Activated naive CD8-positive, alpha-beta T cell treated with anti-CD3 and anti-CD28 coated beads for 36 hours (primary cell): ENCODE measurements around the gene PNLIP. TPM values are rescaled to one million over a fixed set of nuclear protein-coding genes. Genes with fewer than 3 reads are reported as not detected.

ENCODE experiments used
- DNase-seq: peaks from one replicate; pipeline ENCODE4 v3.0.0; 2021
- H3K27ac Mint-ChIP-seq: one replicate; pipeline ENCODE4 v1.8.0; 2022; ENCODE audit warnings: mild to moderate bottlenecking, moderate library complexity, mixed read lengths
- H3K27me3 Mint-ChIP-seq: one replicate; pipeline ENCODE4 v1.8.0; 2022; ENCODE audit warnings: mild to moderate bottlenecking, mixed read lengths
- H3K36me3 Mint-ChIP-seq: one replicate; pipeline ENCODE4 v1.8.0; 2021; ENCODE audit warnings: mild to moderate bottlenecking, mixed read lengths
- H3K4me1 Mint-ChIP-seq: one replicate; pipeline ENCODE4 v1.8.0; 2021; ENCODE audit warnings: mixed read lengths
- H3K4me3 Mint-ChIP-seq: one replicate; pipeline ENCODE4 v1.8.0; 2022; ENCODE audit warnings: mild to moderate bottlenecking, moderate library complexity, mixed read lengths
- H3K9me3 Mint-ChIP-seq: one replicate; pipeline ENCODE4 v1.8.0; 2022; ENCODE audit warnings: mixed read lengths
- total RNA-seq, 2 experiments: library from RNA; stranded (reverse); gene quantifications; one replicate each; pipeline ENCODE4 v1.2.3, GENCODE V29; 2021

The PNLIP gene
- total RNA-seq, 2 experiments from 2014 or later, result not detected

DNA sequence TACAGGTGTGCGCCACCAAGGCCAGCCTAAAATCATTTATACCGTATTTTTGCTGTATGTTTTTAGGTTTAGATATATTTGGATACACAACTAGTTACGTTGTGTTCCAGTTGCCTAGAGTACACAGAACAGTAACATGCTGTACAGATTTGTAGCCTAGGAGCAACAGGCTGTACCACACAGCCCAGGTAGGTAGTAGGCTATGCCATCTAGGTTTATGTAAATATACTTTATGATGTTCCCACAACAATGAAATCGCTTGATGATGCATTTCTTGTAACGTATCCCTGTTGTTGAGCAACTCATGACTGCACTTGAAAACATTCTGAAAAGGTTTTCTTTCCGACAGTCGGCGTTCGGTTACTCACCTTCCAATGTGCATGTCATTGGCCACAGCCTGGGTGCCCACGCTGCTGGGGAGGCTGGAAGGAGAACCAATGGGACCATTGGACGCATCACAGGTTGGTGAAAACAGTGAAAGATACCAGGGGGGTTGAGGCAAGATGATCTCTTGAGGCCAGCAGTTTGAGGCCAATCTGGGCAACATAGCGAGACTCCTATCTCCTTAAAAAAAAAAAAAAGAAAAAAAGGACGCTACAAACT is 7.7 kb downstream of the PNLIP start:
- no peaks in the 10 kb centered on the region for H3K9me3 Mint-ChIP-seq
- H3K27me3 Mint-ChIP-seq, result peaks cover 2% of the 10 kb centered on the region
- no peaks in the 10 kb centered on the region for H3K4me1 Mint-ChIP-seq
- H3K36me3 Mint-ChIP-seq, result no peaks in the 10 kb centered on the region
- H3K27ac Mint-ChIP-seq, result no peak overlapping the region
- H3K4me3 Mint-ChIP-seq, result no peak overlapping the region
- no peak for DNase-seq

DNA sequence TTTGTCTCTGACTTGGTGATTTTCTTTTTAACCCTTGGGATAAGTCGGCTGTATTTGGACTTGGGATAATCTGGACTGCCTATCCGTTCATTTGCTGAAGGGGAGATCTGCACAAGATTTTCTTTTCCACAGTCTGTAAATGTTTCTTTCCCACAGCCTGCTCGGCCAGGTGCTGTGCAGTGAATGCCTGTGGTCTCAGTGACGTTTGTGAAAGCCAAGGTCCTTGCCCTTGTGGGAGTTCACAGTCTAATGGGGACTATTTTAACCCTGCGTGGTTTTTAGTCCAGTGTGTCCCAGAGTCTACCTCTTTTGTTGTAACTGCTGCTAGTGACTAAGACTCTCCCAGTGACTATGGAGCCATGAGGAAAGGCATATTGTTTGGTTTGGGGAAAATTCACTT is 8.9 kb downstream of the PNLIP start:
- Mint-ChIP-seq H3K4me1 (no peaks in the 10 kb centered on the region), H3K36me3 (no peaks in the 10 kb centered on the region), H3K4me3 (no peak overlapping the region), H3K27me3 (peaks cover 9% of the 10 kb centered on the region), H3K27ac (no peak overlapping the region), H3K9me3 (no peaks in the 10 kb centered on the region)
- DNase-seq, result no peak

DNA sequence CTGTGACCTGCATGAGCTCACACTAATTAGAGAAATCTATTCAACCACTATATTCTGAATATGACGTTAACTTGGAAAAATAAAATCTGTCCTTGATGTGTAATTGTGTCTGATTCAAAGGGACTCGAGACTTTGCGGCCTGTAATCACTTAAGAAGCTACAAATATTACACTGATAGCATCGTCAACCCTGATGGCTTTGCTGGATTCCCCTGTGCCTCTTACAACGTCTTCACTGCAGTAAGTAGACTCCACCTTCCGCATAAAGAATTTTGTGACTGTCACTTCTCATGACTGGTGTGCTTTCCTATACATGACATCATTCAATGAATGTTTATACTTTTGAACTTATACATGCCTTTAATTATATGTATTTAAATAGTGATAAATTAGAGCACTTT is 10.1 kb downstream of the PNLIP start:
- Mint-ChIP-seq H3K27ac (no peak overlapping the region), H3K4me1 (no peaks in the 10 kb centered on the region), H3K4me3 (no peak overlapping the region), H3K27me3 (peaks cover 9% of the 10 kb centered on the region), H3K9me3 (no peaks in the 10 kb centered on the region), H3K36me3 (no peaks in the 10 kb centered on the region)
- no peak for DNase-seq

DNA sequence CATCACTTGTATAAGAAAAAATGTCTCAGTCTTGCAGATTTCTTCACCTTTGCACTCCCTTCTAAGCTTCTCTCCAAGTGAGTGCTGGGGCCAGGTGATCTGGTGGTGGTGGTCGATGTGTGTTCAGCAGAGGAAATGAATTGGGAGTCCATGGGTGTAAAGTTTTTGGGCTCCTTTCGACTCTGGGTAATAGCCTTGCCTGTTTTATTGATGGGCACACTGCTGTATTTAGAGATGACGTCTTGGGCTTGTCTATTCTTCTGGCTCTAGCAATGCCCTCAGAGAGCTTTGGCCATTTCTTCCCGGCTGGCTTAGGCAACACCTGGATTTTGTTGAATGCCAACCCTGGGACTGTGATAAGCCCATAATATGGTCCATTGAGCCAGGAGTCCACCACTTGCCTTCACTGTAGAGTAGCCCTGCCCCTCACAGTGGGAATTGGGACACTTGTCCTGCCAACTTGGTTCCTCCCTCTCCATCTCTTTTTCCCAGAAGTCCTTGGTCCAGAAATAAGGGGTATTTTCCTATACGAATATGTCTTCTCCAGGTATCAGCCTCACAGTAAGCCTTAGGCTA is 11.7 kb downstream of the PNLIP start:
- DNase-seq, result no peak
- Mint-ChIP-seq H3K9me3 (no peaks in the 10 kb centered on the region), H3K27me3 (peaks cover 9% of the 10 kb centered on the region)

DNA sequence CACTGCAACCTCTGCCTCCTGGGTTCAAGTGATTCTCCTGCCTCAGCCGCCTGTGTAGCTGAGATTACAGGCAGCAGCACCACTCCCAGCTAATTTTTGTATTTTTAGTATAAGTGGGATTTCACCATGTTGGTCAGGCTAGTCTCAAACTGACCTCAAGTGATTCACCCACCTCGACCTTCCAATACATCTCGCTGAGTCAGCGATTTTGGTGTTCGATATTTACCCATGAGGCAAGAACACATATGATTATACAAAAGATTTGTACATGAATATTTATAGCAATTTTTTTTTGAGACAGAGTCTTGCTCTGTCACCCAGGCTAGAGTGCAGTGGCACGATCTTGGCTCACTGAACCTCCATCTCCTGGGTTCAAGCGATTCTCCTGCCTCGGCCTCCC is 19.8 kb downstream of the PNLIP start:
- Mint-ChIP-seq H3K4me3 (no peak overlapping the region), H3K27me3 (peaks cover 4% of the 10 kb centered on the region), H3K36me3 (no peaks in the 10 kb centered on the region), H3K4me1 (no peaks in the 10 kb centered on the region), H3K9me3 (no peaks in the 10 kb centered on the region), H3K27ac (no peak overlapping the region)
- no peak for DNase-seq

More for the DNA sequence above, 11.7 kb downstream of the PNLIP start:
- Mint-ChIP-seq H3K36me3 (no peaks in the 10 kb centered on the region), H3K27ac (no peak overlapping the region), H3K4me3 (no peak overlapping the region), H3K4me1 (no peaks in the 10 kb centered on the region)

DNA sequence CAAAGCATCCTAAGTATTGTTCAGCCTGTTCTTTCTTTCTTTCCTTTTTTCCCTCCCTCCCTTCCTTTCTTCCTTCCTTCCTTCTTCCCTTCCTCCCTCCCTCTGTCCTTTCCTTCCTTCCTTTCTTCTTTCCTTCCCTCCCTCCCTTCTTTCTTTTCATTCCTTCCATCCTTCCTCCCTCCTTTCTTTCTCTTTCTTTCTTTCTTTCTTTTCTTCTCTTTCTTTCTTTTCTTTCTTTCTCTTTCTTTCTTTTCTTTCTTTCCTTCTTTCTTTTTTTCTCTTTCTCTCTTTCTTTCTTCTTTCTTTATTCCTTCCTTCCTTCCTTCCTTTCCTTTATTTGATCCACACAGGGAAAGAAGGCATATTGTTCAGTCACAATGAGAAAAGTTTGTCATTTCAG is 21.2 kb downstream of the PNLIP start:
- H3K36me3 Mint-ChIP-seq, result no peaks in the 10 kb centered on the region
- H3K4me1 Mint-ChIP-seq, result no peaks in the 10 kb centered on the region
- peaks cover 6% of the 10 kb centered on the region for H3K27me3 Mint-ChIP-seq
- H3K4me3 Mint-ChIP-seq, result no peak overlapping the region
- H3K9me3 Mint-ChIP-seq, result no peaks in the 10 kb centered on the region
- no peak overlapping the region for H3K27ac Mint-ChIP-seq
- DNase-seq, result no peak

DNA sequence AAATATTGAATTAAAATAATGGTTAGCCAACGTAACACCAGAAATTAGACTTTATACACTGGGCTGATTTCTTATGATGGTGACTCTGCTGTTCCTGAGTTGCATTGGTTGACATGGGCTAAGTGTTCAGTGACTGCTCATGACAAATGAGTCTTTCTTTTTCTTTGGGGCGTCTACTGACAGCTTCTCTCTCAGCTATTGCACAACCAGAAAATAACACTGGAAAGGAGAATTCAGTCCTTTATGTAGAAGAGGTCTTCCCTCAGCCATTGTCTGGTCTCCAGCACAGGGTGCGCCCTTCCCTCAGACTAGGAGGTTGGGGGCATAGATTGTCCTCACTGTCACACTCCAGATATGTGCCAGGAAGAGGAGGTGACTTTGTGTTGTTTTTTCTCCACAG is 21.6 kb downstream of the PNLIP start:
- H3K27me3 Mint-ChIP-seq, result peaks cover 8% of the 10 kb centered on the region
- H3K9me3 Mint-ChIP-seq, result no peaks in the 10 kb centered on the region
- no peak overlapping the region for H3K4me3 Mint-ChIP-seq
- H3K4me1 Mint-ChIP-seq, result no peaks in the 10 kb centered on the region
- no peak overlapping the region for H3K27ac Mint-ChIP-seq
- DNase-seq, result no peak
- no peaks in the 10 kb centered on the region for H3K36me3 Mint-ChIP-seq

DNA sequence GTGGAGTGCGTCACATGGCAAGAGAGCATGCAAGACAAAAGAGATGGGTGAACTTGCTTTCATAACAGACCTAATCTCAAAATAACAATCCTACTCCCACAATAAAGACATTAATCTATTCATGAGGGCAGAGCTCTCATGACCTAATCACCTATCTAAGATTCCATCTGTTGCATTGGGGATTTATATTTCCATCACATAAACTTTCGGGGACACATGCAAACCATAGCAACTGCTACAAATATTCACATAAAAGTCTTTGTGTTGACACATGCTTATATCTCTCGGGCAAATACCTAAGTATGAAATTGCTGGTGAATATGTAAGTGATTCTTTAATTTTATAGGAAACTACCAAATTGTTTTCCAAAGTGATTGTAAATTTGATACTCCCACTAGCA is 29.1 kb downstream of the PNLIP start:
- no peaks in the 10 kb centered on the region for H3K4me1 Mint-ChIP-seq
- H3K27ac Mint-ChIP-seq, result no peak overlapping the region
- DNase-seq, result no peak
- H3K4me3 Mint-ChIP-seq, result no peak overlapping the region
- peaks cover 26% of the 10 kb centered on the region for H3K27me3 Mint-ChIP-seq
- peaks cover 1% of the 10 kb centered on the region for H3K9me3 Mint-ChIP-seq
- no peaks in the 10 kb centered on the region for H3K36me3 Mint-ChIP-seq

DNA sequence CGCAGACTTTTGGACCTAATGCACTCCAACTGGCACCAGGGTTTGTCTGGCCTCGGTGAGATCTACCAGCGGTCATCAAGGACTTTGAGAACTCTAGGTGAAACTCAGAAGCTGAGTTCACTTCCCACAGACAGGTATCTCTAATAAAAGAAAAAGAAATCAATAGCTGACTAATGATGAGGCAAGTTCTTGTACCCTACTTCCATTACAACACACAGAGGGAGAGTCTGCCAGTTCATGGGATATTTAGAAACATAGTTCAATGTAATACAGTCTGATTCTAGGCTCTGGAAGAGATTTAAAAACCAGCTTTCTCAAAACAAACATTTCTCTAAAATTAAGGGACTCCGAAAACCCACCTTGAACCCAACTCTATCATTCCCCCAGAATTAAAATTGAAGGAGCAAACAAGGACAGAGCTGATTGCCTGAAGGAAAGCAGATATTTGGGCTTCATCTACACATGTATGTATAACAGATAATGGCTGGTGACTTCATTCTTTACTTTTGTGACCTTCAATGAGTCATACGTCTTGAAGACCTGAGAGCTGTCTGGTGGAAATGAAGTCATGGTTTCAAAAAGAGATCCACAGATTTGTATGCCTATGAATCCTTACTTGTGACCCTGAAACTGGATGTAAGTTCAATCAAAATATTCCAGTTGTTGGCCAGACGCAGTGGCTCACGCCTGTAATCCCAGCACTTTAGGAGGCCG is 42.3 kb downstream of the PNLIP start:
- Mint-ChIP-seq H3K27me3 (no peaks in the 10 kb centered on the region), H3K36me3 (no peaks in the 10 kb centered on the region), H3K9me3 (no peaks in the 10 kb centered on the region), H3K27ac (no peak overlapping the region), H3K4me1 (no peaks in the 10 kb centered on the region), H3K4me3 (no peak overlapping the region)
- DNase-seq, result no peak

DNA sequence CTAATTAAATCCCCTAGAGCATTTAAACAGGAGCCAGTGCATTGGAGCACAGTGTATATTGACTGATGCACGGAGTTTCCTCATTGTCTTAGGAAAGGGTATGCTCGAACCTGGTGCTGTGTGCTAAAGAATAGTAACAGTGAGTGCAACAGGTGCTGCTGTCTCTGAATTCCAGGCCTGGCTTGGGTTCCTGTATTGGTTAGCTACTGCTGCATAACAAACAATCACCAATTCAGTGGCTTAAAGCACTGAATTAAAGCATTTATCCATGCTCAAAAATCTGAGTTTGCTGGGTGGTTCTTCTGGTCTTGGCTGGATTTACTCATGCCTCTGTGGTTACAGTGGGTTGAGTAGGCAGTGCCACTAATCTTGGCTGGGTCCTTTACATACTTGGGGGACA is 43.3 kb downstream of the PNLIP start:
- no peaks in the 10 kb centered on the region for H3K27me3 Mint-ChIP-seq

DNA sequence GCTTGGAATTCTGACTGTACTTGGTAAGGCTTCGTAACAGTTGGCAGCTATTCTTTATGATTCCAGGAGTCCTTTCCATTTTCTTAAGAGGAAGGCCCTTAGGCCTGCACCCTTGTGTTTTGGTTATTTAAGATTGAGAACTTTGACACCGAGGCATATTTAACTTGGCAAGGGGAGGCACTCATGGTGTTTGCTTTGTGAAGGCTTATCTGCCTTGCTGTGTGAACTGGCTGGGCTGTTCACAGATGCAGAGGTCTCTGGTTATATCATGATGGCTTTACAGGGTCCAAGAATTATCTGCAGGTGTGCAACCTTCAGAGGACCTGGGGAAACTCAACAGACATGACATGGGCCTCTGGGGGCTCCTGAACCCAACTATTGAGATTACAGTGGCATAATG is 44.2 kb downstream of the PNLIP start:
- H3K9me3 Mint-ChIP-seq, result no peaks in the 10 kb centered on the region
- DNase-seq, result no peak

More for the DNA sequence above, 43.3 kb downstream of the PNLIP start:
- Mint-ChIP-seq H3K27ac (no peak overlapping the region), H3K9me3 (no peaks in the 10 kb centered on the region), H3K4me3 (no peak overlapping the region), H3K36me3 (no peaks in the 10 kb centered on the region), H3K4me1 (no peaks in the 10 kb centered on the region)
- DNase-seq, result no peak

DNA sequence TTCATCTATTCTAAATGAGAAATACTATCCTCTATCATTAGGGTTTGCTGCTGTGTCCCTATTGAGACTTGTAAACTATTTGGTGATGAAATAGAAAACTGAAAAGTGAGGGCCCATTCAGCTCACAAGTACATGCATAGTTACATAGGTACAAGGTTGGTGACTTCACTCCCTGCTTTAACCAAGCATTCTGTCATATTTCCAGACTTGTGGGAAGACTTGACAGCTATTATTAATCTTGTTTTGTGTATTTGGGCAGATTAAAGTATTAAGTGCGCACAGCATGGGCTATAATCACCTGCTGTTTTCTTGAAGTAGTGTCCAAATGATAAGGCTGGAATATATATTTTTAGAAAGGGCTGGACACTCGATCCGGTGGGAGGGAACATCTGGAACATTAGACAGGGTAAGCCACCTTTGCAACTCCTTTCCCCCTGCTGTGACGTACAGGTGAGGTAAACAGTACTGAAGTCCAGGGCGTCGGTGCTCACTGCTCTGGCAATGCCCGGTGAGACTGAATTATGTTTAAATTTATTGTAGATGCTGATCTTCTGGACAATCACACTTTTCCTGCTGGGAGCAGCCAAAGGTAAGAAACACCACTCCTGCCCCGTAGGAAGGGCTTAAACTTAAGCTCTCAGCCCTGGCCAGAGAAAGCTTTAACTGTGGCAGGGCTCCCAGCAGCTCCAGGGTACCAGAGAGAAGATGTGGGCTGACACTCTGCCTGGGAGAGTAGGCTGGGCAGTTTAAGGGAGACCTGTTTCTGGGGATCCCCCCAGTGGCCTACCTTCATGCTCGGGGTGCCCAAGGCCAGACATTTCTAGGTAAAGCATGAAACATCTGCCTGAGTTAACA is 45.1 kb downstream of the PNLIP start, which contains the start of gene PNLIPRP1:
Gene PNLIPRP1, plus strand, starts transcription at position 370 of the 855 bp plus-strand sequence. Its CDS starts 171 bp downstream, at position 541.
- Mint-ChIP-seq H3K36me3 (no peaks in the 10 kb centered on the region), H3K4me1 (no peaks in the 10 kb centered on the region), H3K27me3 (no peaks in the 10 kb centered on the region), H3K27ac (no peak within 1 kb of the TSS), H3K4me3 (no peak within 1 kb of the TSS), H3K9me3 (no peaks in the 10 kb centered on the region)
- no peak for DNase-seq

More for the DNA sequence above, 44.2 kb downstream of the PNLIP start:
- Mint-ChIP-seq H3K27ac (no peak overlapping the region), H3K4me3 (no peak overlapping the region), H3K4me1 (no peaks in the 10 kb centered on the region), H3K36me3 (no peaks in the 10 kb centered on the region), H3K27me3 (no peaks in the 10 kb centered on the region)

DNA sequence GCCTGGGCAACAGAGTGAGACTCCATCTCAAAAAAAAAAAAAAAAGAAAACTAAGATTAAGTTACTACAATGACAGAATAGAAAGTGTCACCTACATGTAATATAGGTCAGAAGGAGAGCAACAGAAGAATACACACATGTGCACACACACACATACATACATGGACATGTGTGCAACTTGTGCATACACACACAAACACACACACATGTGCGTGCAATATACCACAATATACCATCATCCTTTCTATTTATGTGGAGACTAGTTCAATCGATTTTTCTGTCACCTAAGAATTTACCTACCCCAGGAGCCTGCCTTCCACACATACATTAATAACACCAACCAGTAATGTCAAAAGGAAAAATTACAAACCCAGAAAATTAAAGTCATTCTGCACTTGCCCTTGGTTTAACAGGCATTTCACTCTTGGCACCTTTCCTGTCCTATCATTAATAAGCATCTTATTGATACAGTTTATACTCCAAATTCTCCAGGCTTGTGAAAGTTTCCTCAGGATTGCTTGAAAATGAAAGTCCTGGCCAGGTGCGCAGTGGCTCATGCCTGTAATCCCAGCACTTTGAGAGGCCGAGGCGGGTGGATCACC is 47.5 kb downstream of the PNLIP start:
- no peak overlapping the region for H3K27ac Mint-ChIP-seq
- no peaks in the 10 kb centered on the region for H3K4me1 Mint-ChIP-seq
- H3K27me3 Mint-ChIP-seq, result no peaks in the 10 kb centered on the region
- no peak for DNase-seq
- H3K4me3 Mint-ChIP-seq, result no peak overlapping the region
- no peaks in the 10 kb centered on the region for H3K9me3 Mint-ChIP-seq
- H3K36me3 Mint-ChIP-seq, result no peaks in the 10 kb centered on the region

DNA sequence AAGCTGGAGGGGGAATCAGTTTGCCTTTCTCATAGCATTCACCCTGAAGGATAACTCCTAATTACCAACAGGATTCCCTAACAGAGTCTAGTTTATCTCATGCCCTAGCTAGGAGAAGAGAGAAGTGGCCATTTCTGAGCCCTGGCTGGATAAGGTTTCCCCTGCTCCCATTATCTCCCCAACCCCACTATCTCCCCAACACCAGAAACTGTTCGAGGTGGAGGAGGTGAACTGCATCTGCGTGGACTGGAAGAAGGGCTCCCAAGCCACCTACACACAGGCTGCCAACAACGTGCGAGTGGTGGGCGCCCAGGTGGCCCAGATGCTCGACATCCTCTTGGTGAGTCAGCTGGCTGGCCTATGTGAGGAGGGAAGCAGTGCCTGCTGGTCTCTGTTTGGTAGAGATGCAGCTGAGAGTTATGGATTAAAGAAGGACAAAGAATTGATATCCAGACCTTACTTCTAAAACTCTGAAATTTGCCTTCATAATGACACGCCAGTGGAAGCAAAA is 48.8 kb downstream of the PNLIP start:
- Mint-ChIP-seq H3K27ac (no peak overlapping the region), H3K27me3 (no peaks in the 10 kb centered on the region), H3K4me1 (no peaks in the 10 kb centered on the region), H3K36me3 (no peaks in the 10 kb centered on the region), H3K9me3 (no peaks in the 10 kb centered on the region), H3K4me3 (no peak overlapping the region)
- no peak for DNase-seq

DNA sequence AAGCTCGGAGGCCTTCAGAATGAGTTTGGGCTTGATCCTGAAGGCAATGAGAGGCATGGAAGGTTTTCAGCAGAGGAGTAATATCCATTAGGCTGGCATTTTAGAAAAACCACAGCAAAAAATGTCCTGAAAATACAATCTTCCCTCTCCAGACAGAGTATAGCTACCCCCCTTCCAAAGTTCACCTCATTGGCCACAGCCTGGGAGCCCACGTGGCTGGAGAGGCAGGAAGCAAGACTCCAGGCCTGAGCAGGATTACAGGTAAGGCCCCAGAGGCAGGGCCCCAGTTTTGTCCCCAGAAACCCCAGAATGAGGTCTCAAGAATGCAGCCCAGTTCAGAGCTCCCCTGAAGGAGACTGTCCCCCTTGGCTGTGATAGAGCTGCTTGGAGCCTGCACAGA is 50.3 kb downstream of the PNLIP start:
- Mint-ChIP-seq H3K9me3 (no peaks in the 10 kb centered on the region), H3K4me1 (no peaks in the 10 kb centered on the region), H3K27ac (no peak overlapping the region), H3K4me3 (no peak overlapping the region), H3K36me3 (no peaks in the 10 kb centered on the region), H3K27me3 (no peaks in the 10 kb centered on the region)
- no peak for DNase-seq
